ENCODE data around the gene MED15.
A peak's percentile ranks its signal among the peaks of the same experiment; 100 is the strongest.

The MED15 gene

DNA sequence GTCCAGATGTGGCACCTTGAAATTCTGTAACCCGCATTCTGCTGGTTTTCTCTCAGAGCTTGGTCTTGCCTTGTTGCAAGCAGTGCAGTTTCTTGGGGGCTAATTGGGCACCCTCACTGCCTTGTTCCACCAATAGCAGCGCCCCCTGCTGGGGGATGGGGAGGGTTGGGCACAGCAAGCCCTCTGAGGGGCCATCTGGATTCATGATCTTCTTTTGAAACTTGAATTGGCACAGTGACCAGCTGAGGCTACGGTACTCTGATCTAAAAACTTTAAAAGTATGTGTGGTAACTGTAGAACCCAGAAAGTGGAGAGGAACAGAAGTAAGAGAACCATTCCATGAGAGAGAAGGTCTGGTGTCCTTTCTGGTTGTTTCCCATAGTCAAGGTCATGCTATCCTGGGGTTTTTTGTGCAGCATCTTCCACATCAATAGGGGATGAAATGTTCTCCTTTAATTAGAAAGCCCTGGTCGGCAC lies 64.2 kb downstream of the MED15 start:
- DNase-seq (ENCODE audit: low spot score), result peak; percentile 72

DNA sequence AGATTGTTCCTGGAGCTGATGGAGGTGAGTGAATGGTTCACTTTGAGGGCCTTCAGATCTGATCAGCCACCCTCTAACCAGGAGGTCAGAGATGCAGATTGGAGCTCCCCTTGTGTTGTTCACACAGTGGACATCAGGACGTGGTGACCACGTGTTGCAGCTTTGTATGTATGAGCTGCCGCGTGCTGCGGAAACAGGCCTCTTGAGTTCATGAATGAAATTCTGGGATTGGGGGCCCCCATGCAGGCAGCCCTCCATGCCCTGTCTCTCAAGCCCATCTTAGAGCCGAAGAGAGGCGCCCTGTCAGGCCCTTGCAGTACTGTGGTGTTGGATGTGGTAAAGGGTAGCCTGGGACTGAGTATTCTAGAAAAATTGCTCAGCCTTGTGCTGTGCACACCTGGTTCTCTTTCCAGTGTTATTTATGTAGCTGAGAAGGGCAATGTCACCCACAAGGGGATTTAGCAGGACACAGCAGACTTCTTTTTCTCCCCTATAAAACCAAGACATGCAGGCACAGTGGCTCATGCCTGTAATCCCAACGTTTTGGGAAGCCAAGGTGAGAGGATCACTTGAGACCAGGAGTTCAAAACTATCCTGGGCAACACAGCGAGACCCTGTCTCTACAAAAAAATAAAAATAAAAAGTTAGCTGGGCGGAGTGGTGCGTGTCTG lies 64.9 kb downstream of the MED15 start:
- DNase-seq (ENCODE audit: low spot score), result no peak

DNA sequence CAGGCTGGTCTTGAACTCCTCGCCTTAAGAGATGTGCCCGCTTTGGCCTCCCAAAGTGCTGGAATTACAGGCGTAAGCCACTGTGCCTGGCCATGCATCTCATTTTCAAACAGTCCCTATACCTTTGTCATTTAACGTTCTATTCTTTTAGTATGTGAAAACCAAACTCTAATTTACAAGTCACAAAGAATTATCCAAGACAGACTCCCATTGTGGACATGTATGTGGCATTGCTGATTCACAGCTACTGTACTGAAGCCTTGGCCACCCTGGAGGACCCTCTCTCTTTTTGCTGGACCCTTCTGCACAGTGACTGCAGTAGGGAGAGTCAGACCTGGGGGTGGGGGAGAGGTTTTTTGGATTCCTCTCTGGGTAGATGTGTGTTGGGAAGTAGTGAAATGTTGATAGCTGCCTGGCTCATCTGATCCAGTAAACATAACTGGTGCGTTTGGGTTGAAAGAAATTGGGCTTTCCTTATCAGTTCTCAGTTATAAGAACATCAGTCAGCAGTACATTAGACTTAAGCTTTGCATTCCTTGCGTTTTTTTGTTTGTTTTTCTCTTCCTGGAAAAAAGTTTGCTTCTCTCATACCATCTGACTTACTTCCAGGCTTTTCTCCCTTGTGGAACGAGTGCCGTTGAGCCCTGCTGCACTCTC lies 65.9 kb downstream of the MED15 start:
- no peak for DNase-seq (ENCODE audit: low spot score)

DNA sequence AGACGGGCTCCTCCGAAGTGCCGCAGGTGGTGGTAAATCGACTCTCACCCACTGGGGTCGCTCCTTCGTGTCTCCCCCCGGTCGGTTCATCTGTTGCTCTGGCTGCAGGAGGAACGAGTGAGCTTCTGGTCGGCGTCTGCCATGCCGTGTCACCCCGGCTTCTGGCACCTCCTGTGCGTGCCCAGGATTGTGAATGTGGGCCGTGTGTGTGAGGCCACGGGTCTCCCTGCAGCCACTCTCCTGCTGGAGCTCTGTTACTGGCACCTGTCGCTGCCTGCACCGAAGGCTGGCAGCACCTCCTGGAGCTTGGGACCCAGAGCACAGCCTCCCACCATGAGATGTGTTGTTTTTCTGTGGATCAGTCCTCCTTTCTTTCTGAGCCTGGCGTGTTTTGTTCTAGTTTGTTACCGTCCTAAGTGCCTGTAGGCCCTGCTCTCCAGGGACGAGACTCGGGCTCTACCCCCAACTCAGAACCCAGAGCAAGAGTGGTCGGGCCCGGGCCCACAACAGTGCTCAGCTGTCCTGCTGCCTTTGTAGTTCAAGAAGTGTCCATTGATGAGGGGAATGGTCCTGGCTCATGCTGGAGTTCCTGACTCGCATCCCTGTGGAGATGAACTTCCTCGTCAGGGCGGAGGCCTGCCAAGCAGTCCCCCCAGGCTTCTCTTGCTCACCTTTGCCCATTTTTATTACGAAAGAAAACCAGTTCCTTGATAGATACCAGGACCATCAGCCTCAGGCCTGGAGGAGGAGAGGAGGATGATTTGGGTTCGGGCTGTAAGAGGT lies 66.6 kb downstream of the MED15 start:
- no peak for DNase-seq (ENCODE audit: low spot score)

DNA sequence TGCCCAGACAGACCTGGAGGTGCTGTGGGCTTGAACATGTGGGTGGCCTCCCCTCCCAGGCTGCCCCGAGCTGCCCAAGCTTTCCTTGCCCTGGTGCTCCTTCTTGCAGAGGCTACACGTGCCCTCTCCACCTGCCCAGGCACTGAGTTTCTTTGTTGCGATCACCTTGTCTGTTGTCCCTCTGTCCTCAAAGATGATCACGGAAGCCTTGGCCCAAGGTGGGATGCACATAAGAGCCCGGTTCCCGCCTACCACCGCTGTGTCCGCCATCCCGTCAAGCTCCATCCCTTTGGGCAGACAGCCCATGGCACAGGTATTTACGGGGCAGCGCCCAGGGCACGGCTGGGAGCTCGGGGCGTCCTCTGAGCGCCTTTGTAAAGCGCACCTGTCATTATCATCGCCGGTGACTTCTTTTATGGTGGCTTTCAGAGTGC lies 67.5 kb downstream of the MED15 start:
- no peak for DNase-seq (ENCODE audit: low spot score)

DNA sequence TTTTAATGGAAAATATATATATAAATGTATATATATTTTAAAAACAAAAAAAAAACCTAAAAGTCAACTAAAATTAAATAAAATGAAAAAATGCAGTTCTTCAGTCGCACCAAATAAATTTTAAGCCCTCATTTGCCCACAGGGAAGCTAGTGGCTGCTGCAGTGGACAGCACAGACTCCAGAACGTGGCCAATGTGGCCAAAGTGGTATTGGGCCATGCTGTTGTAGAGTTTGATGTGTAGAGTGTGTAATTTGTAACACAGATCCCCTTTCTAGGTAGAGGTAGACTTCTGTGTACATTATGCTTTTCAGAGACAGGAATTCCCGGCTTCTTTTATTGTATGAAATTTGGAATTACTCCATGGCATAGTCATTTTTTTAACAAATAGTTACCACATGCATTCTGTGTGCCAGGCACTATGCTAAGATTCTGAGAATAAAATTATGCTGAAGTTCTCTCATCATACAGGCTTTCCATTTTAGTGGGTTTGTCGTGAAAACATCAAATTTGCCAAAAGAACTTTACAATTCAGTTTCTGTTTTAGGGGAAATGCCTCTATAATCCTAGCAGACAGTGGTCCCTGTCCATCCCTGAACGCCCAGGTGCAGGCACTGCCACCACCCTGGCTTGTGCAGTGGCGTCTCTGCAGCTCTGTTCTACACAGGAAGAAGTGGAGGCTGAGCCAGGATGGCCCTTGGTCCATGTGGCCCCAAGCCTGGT lies 68.5 kb downstream of the MED15 start:
- no peak for DNase-seq (ENCODE audit: low spot score)

DNA sequence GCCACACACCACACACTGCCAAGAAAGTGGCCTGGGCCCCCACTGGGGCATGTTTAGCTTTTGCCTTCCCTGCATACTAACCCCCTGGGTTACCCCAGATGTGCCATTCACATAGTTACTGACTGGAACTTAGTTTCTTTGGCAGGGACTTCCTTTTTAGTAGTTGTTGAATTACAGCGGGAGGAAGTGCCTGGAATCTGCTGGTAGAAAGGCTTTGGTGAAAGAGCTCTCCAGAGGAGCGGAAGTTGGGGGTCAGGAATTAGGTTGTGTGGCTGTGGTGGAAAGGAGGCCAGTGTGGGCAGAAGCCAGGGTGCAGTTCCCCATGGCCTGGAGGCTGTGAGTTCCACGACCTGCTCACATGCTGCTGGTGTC lies 69.0 kb downstream of the MED15 start:
- no peak for DNase-seq (ENCODE audit: low spot score)

DNA sequence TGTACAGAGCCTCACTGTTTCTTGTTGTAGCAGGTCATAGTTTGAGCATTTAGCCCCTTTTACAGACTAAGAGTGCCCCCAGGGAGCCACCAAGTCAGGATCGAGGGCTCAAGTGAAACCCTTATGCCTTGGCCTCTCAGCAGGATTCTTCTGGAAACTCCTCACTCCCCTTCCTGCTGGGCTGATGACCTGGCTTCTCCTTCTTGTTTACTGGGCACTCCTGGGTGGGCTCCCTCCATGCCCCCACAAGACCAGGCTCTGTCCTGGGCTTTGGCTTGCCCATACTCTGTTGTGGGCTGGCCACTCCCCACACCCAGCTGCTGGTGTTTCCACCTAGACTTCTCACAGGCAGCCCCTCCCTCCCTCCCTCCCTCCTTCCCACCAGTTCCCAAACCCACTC lies 69.6 kb downstream of the MED15 start:
- DNase-seq (ENCODE audit: low spot score), result no peak

DNA sequence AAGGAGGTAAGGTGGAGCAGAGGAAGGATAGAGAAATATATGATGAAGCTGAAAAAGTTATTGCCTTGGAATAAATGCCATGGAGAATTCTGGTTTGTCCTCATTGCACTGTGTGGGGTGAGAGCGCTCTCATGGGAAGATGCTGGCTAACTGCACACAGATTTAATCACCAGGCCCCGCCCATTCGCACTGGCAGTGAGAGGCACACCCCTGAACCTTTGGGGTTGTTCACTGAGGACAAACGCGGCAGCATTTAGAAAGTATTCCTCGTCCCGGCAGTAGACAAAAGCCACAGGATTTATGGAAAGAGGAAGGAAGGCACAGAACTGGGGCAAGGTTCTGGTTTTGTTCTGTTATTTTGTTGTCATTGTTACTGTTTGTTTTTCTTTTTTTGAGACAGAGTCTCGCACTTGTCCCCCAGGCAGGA lies 70.2 kb downstream of the MED15 start:
- no peak for DNase-seq (ENCODE audit: low spot score)

DNA sequence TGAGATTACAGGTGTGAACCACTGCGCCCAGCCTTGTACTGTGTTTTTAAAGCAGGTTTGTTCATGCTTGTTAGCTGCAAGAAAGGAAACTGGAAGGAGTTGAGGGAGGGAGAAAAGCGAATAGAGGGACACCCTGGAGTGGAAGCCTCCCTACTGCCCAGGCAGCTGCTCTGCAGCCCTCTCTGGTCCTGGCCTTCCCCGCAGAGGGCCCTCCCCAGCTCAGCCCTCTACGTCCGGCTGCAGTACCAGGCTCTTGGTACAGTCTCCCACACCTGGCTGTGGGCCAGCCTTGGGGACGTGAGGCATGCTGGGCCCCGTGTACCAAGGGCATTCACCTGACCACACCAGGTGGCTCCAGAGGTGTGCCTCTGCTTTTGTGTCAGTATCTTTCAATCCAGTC lies 70.8 kb downstream of the MED15 start:
- no peak for DNase-seq (ENCODE audit: low spot score)

DNA sequence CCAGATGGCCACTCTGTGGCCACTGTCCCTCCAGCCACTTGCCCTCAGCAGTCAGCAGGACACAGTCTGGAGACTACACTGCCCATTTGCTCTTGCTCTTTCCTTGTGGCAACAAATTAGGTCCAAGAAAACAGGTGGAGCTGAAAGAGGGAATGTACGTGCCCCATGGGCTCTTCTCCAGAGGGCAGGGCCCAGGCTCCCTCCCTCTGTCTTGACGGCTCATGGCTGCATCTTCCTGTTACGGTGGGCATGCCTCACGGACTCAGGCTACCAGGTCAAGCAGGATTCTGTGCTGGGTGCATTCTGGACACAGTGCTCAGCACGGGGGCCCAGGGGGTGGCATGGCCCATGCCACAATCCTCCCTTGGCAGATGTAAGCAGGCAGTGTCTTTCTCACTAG lies 71.3 kb downstream of the MED15 start:
- DNase-seq (ENCODE audit: low spot score), result no peak

DNA sequence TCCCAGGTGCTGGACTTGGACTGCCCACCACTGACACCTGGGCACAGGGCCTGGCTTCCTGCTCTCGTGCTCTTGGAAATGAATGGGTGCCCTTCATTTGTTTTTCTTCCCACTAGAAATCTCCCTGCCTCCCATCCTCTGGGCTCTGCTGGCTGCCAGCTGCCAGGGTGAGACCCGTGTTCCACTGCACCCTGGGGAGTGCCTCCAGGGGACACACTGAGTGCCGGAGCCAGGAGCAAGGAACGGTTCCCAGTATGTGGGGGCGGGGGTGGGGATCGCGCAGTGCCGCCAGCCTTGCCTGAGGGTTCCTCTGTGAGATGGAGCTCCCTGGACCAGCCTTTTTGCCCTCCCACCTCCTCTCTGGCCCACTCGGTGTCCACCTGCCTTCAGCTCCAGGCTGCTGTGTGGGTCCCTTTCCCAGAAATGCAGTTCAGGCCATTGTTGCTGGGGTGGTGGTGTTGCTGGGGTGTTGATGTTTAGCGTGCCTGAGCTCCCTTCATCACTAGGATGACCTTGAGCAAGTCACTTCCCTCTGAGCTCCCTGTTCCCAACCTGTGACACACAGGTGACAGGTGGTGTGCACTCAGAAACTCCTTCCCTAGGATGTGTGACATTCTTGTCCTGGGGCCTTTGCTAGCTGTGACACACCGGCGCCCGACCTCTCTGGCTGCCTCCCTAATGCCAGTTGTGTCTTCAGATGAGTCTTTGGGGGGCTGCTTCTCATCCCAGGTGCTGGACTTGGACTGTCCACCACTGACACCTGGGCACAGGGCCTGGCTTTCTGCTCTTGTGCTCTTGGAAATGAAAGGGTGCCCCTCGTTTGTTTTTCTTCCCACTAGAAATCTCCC lies 72.1 kb downstream of the MED15 start:
- DNase-seq (ENCODE audit: low spot score), result no peak

DNA sequence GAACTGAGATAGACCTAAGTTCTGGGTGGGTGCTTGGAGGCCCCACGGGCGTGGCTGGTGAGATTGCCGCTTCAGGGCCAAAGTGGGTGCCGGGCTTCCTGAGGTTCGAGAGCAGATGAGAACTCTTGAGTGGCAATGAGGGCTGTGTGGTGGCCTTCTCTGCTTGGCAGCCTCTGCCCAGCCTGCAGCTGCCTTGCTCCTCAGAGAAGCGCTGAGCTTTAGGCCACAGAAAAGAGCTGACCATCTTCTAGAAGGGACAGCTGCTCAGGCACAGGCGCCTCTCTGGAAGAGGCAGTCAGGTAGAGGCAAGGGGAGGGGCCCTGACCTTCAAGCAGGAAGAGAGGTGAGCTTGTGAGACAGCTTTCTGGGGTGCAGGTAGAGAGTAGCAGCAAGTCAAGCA lies 72.8 kb downstream of the MED15 start:
- no peak for DNase-seq (ENCODE audit: low spot score)

DNA sequence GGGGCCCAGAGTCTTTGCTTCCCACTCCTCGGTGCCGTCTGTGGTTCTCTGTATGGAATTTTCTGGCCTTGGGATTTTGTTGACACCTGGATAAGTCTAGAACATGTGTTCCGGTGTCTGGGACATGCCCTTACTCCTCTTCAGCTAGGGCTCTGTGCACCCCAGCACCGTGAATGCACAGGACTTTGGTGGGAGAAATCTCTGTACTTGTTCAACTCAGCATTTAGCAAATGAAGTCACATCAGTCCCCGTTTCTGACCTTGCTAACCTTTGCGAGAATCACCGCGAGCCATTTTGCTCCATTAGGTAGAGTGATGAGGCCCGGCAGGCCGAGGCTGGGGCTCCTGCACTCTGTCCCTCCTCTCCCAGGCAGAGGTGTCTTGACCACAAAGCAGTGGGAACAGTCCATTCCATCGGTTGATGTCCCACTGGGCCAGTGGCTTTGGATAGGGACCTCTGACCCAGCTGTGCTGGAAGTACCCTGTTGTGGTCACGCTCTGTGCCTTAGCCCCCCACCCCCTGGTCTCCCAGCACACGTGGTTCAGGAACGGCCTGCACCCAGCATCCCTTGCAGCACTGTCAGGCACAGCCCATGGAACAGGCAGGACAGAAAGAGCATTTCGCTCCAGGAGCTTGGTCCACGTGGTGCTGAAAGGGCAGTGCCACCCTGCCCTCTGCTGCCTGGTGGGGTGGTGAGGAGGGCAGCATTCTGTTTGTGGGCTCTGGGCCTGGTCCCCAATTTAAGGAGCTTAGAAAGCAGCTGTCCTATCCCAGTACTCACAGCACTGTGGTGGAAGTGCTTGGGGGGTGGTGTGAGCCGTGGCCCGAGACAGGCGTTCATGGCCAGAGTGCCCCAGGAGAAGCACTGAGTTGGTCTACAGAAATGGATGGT lies 73.4 kb downstream of the MED15 start:
- DNase-seq (ENCODE audit: low spot score), result no peak

DNA sequence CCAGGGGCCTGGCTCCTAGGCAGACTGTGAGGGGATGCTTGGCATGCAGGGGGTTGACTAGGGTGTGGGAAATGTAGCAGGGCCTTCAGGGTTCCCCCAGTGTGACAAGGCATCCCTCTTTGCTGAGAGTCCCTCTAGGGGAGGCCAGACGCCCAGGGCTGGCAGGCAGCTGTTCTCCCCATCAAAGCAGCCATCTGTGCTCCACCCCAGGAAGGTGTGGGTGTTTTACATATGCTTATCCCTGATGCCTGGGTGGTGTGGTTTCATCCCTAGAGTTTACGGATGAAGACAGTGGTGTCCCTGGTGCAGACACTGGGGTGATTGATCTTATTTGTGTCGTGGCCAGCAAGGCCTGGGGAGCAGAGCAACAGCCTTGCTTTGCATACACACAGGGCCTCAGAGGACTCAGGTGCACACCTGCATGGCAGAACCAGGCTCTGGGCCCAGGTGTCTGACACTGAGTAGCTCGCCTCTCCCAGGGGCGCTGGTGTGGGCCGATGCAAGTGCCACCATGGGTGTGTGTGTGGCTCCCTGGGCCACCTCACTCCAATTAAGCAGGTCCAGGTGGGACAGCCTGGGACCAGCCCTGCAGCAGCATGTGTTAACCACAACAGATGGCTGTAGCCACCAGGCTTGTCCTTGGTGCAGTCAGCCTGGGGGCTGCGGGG lies 74.2 kb downstream of the MED15 start:
- DNase-seq (ENCODE audit: low spot score), result no peak

DNA sequence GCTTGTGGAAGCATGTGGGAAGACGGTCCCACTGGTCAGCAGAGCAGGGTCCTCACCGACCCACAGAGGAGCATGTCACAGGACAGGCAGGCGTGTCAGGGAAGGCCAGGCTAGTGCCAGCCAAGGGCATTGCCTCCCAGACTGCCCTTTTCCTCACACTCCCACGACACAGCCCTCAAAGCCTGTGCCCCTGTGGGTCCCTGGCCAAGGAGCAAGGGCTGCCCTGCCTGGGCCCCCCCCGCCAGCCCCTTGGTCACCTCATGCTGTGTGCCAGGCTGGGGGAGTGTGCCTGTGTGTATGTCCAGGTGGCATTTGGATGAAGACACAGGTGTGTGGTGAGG lies 74.7 kb downstream of the MED15 start:
- DNase-seq (ENCODE audit: low spot score), result no peak

DNA sequence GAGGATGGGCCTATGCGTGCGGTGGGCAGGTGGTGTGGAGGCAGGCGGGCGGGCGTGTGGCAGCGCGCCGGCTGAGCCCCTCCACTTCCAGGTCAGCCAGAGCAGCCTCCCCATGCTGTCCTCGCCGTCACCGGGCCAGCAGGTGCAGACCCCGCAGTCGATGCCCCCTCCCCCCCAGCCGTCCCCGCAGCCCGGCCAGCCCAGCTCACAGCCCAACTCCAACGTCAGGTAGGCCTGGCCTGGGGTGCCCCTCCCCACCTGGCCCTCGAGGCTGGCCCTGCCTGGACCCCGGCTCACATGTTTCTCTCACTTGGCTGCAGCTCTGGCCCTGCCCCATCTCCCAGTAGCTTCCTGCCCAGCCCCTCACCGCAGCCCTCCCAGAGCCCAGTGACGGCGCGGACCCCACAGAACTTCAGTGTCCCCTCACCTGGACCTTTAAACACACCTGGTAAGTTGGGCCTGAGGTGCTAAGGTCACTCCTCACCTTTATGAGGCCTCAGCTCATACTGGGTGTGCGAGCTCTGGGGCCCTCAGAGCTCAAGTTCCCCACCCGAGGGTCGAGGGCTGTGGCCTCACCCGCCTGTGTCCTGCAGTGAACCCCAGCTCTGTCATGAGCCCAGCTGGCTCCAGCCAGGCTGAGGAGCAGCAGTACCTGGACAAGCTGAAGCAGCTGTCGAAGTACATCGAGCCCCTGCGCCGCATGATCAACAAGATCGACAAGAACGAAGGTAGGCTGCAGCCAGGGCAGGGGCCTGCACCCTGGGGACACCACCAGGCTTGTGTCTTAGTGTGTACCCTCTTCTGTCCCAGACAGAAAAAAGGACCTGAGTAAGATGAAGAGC lies 75.3 kb downstream of the MED15 start:
- no peak for DNase-seq (ENCODE audit: low spot score)

DNA sequence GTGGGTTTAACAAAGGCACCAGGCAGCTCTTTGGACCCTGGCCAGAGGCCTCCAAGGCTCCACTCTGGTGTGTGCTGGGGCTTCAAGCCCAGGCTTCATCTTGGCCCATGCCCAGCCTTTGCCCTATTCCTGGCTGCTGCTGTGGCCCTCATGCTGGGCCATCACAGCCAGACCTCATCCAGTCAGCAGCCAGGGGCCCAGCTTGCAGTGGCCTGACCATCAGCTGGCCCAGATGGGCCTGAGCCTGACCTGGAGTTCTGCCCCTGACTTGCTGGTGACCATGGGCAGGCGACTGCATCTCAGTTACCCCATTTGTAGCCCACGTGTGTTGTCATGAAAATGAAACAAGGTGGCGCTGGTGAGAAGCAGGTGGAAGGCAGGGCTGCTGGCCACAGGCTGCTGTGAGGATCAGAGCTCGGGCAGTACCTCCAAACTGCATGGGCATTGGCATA lies 76.1 kb downstream of the MED15 start:
- peak; percentile 41 for DNase-seq (ENCODE audit: low spot score)

All from HuH-7 (cell line).